GM12873 (cell line): ENCODE data around the gene KCNH8.

Source experiments
- CTCF ChIP-seq: IDR thresholded peaks from 2 replicates; pipeline ENCODE4 v1.5.1; 2012; ENCODE audit warnings: low read depth, mild to moderate bottlenecking, moderate library complexity, low read length, control low read depth; ENCODE audit not compliant: insufficient read depth; ENCODE audit errors: missing control alignments

KCNH8 gene

DNA sequence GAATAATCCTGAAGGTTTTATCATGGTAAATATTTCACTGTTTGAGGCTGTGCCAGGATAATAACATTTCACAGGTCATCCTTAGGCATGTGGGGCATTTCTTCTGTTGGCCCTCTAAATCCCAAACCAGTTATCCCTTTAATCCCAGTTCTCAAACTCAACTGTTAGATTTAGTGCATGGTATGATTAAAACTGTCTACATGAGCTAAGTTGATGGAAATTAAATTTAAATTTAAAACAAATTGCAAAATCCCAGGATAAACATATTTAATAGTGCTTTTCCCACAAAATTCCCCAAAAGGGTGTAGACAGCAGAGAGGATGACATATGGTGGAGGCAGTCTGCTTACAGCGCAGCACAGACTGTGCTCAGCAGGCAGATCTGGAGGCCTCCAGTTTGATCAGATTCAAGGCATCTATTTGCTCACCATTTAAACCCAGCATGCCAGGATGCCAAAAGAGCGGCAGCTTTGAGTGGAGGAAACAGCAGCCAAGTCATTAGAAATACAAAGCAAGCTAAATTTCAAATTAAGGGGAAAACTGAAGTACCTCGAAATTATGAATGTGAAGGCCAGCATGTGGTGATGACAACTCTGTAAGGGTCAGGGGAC lies 325.8 kb downstream of the KCNH8 start:
- no peak for TF ChIP-seq CTCF

- no peak for TF ChIP-seq CTCF
Measured at GRCh38 chr3:19476281-19476680, 328.0 kb downstream of the KCNH8 start.

DNA sequence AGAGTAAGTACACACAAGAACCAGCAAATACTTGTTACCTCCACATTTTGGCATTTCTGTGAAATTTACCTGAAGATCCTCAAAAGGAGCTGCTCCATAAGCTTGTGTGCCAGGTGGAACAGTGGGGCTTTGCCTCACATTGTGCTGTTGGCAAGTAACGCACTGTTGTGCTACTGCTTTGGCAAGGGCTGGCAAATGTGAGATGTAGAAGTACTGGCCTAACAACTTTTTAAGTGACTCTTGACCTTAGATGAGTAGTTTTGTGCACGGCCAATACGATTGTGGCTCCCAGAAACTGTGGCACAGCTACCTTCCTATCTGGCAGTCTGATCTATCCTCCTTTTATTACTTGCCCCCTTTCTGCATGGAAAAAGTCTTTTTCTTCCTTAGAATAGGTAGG lies 337.0 kb downstream of the KCNH8 start:
- TF ChIP-seq CTCF: no peak

- no peak for TF ChIP-seq CTCF
Measured at GRCh38 chr3:19487386-19487785, 339.1 kb downstream of the KCNH8 start.

DNA sequence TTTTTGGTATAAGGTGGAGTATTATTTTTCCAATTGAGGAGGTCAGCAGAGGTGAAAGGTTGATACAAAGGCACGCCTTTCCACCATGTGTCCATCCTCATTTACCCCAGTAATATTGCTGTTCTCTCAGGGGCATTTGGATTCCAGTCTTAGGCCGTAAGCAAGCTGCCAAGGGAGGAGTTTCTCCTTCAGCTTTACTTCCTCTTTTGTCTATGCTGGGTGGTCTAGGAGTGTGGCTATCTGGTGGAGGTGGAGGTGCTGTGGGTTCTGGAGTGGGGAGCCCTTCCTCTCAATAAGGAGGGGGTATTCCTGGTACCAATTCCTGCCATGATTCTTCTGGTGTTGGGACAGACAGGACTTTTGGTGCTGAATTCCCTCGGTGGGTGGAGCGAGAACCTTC lies 340.6 kb downstream of the KCNH8 start:
- TF ChIP-seq CTCF: no peak

GRCh38 chr3:19489936-19490335 lies 341.6 kb downstream of the KCNH8 start:
- no peak for TF ChIP-seq CTCF

DNA sequence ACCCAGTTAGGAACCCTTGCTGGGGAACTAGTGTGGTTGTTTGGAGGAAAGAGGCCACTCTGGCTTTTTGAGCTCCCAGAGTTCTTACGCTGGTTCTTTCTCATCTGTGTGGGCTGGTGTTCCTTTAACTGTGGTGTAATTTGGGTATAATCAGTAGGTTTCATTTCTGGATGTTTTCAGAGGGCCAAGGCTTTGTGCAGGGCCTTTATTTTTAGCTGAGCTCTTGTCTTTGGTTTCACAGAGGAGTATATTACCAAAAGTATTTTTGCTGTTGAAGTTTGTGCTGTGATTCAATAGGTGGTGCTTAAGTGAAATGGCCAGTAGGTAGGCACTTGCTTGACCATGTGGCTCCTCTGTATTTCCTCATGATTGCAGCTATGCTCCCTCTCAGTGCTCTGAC lies 357.9 kb downstream of the KCNH8 start:
- TF ChIP-seq CTCF: no peak
